ENCODE data around the gene SLC36A4. TPM values are rescaled to one million over a fixed set of nuclear protein-coding genes. Genes with fewer than 3 reads are reported as not detected.

The SLC36A4 gene
- polyA plus RNA-seq, 1 experiment = 4.6 TPM

- CTCF ChIA-PET = no interaction called here
- no peak for DNase-seq (ENCODE audit: low read depth)
- POLR2A ChIA-PET = no interaction called here
- Histone ChIP-seq H3K4me3 (ENCODE audit: low read depth, low read length) (no peak overlapping the region), H3K27me3 (ENCODE audit: control insufficient read depth, insufficient read depth, low read length) (no peaks in the 10 kb centered on the region; the same call in 1 of the 2 replicates), H3K36me3 (ENCODE audit: control insufficient read depth, insufficient read depth, low read length) (no peaks in the 10 kb centered on the region)
- no peak for TF ChIP-seq CTCF (IDR thresholded peaks at IDR 0.05; ENCODE audit: insufficient read depth, low read depth, low read length)
Measured at GRCh38 chr11:93209466-93209865, 11.7 kb upstream of the SLC36A4 start.

GRCh38 chr11:93208663-93209270 lies 11.0 kb upstream of the SLC36A4 start:
- Histone ChIP-seq H3K27me3 (ENCODE audit: control insufficient read depth, insufficient read depth, low read length) (no peaks in the 10 kb centered on the region; the same call in 1 of the 2 replicates), H3K4me3 (ENCODE audit: low read depth, low read length) (no peak overlapping the region), H3K36me3 (ENCODE audit: control insufficient read depth, insufficient read depth, low read length) (no peaks in the 10 kb centered on the region)
- DNase-seq (ENCODE audit: low read depth) = no peak
- POLR2A ChIA-PET = no interaction called here
- CTCF ChIA-PET = no interaction called here
- TF ChIP-seq CTCF (IDR thresholded peaks at IDR 0.05; ENCODE audit: insufficient read depth, low read depth, low read length) = no peak

GRCh38 chr11:93199616-93200015 lies 1.8 kb upstream of the SLC36A4 start:
- POLR2A ChIA-PET = no interaction called here
- Histone ChIP-seq H3K4me3 (ENCODE audit: low read depth, low read length) (no peak overlapping the region), H3K36me3 (ENCODE audit: control insufficient read depth, insufficient read depth, low read length) (no peaks in the 10 kb centered on the region), H3K27me3 (ENCODE audit: control insufficient read depth, insufficient read depth, low read length) (no peaks in the 10 kb centered on the region; the same call in 1 of the 2 replicates)
- no peak for DNase-seq (ENCODE audit: low read depth)
- TF ChIP-seq CTCF (IDR thresholded peaks at IDR 0.05; ENCODE audit: insufficient read depth, low read depth, low read length) = no peak
- CTCF ChIA-PET = interaction anchor here (1.6 kb wide), 1 partner anchor 35 kb away, joined by 4 read pairs; no protein-coding TSS in a partner anchor

- POLR2A ChIA-PET = no interaction called here
- no peak for TF ChIP-seq CTCF (IDR thresholded peaks at IDR 0.05; ENCODE audit: insufficient read depth, low read depth, low read length)
- peak overlapping the region; percentile 68 for H3K4me3 ChIP-seq (ENCODE audit: low read depth, low read length)
- H3K27me3 ChIP-seq (ENCODE audit: control insufficient read depth, insufficient read depth, low read length) = no peaks in the 10 kb centered on the region; the same call in 1 of the 2 replicates
- peak; percentile 7 for DNase-seq (ENCODE audit: low read depth)
- H3K36me3 ChIP-seq (ENCODE audit: control insufficient read depth, insufficient read depth, low read length) = no peaks in the 10 kb centered on the region
- CTCF ChIA-PET = interaction anchor here (1.2 kb wide), 1 partner anchor 454 kb away, joined by 3 read pairs; no protein-coding TSS in a partner anchor
Measured at GRCh38 chr11:93198215-93198845, 539 bp upstream of the SLC36A4 start.

GRCh38 chr11:93196816-93197379 lies 893 bp downstream of the SLC36A4 start:
- CTCF ChIA-PET = interaction anchor here (0.6 to 2.0 kb wide), 5 partner anchors 18 to 921 kb away, joined by 3 to 4 read pairs (median 3); no protein-coding TSS in a partner anchor
- H3K4me3 ChIP-seq (ENCODE audit: low read depth, low read length) = peak overlapping the region; percentile 68
- no peaks in the 10 kb centered on the region for H3K27me3 ChIP-seq (ENCODE audit: control insufficient read depth, insufficient read depth, low read length)
- peaks cover 2% of the 10 kb centered on the region; the same call in 1 of the 2 replicates for H3K36me3 ChIP-seq (ENCODE audit: control insufficient read depth, insufficient read depth, low read length)
- no peak for DNase-seq (ENCODE audit: low read depth)
- POLR2A ChIA-PET = no interaction called here
- peak; percentile 47 for TF ChIP-seq CTCF (IDR thresholded peaks at IDR 0.05; ENCODE audit: insufficient read depth, low read depth, low read length)

Data from BJ (cell line).